Activated CD8-positive, alpha-beta T cell treated with anti-CD3 and anti-CD28 coated beads for 36 hours (primary cell): Measurements from ENCODE around the gene NTMT1. TPM values are rescaled to one million over a fixed set of nuclear protein-coding genes. Genes with fewer than 3 reads are reported as not detected.
A peak's percentile ranks its signal among the peaks of the same experiment; 100 is the strongest.
"Not testable (repeated sequence)": the region's sequence is repeated elsewhere in the genome, so short reads cannot be mapped to it uniquely, and the experiment has no call there.

ENCODE experiments used
- ATAC-seq: fragments of 200-7000 bp; cut with Tn5 transposase; one replicate; pipeline ENCODE4 v1.10.0; 2021; ENCODE audit warnings: mild to moderate bottlenecking, moderate library complexity
- CTCF ChIA-PET: fragments of 350-600 bp; sonication (Branson Sonifier 250); formaldehyde crosslinking; loops from one replicate; lab custom pipeline; 2021; ENCODE audit warnings: antibody characterized with exemption; lab: Charles Lee
- POLR2A ChIA-PET: fragments of 350-600 bp; sonication (Branson Sonifier 250); formaldehyde crosslinking; loops from one replicate; lab custom pipeline; 2021; ENCODE audit warnings: antibody characterized with exemption; lab: Charles Lee
- DNase-seq: peaks from one replicate; pipeline ENCODE4 v3.0.0-alpha.2; 2020
- H3K27ac Mint-ChIP-seq: one replicate; pipeline ENCODE4 v1.8.0; 2021; ENCODE audit warnings: mild to moderate bottlenecking, mixed read lengths
- H3K27me3 Mint-ChIP-seq: one replicate; pipeline ENCODE4 v1.8.0; 2021; ENCODE audit warnings: mixed read lengths
- H3K36me3 Mint-ChIP-seq: one replicate; pipeline ENCODE4 v1.8.0; 2021; ENCODE audit warnings: low read depth, mixed read lengths
- H3K4me1 Mint-ChIP-seq: one replicate; pipeline ENCODE4 v1.8.0; 2021; ENCODE audit warnings: low read depth, mixed read lengths
- H3K4me3 Mint-ChIP-seq: one replicate; pipeline ENCODE4 v1.8.0; 2021; ENCODE audit warnings: mild to moderate bottlenecking, moderate library complexity, mixed read lengths
- H3K9me3 Mint-ChIP-seq: one replicate; pipeline ENCODE4 v1.8.0; 2021; ENCODE audit warnings: mixed read lengths
- intact Hi-C: fragments of 100-400 bp; cut with micrococcal nuclease; formaldehyde crosslinking; loops from one replicate; pipeline ENCODE4 v1.10.0; 2022
- total RNA-seq, 2 experiments: library from RNA; stranded (reverse); gene quantifications; one replicate each; pipeline ENCODE4 v1.2.3, GENCODE V29; 2021
- TF ChIP-seq, protein P1 (sequence below): fragments of 200-600 bp; IDR thresholded peaks from one replicate; pipeline ENCODE4 v1.8.0; 2022; ENCODE audit warnings: antibody characterized with exemption, mild to moderate bottlenecking

The NTMT1 gene
- total RNA-seq, 2 experiments from 2014 or later, result 69.5 to 74.4 TPM

- Mint-ChIP-seq H3K36me3 (no peaks in the 10 kb centered on the region), H3K4me1 (peaks cover 16% of the 10 kb centered on the region), H3K9me3 (no peaks in the 10 kb centered on the region), H3K4me3 (no peak overlapping the region), H3K27ac (no peak overlapping the region), H3K27me3 (no peaks in the 10 kb centered on the region)
- ChIA-PET CTCF (interaction anchor here (0.6 kb wide), 1 partner anchor 19 kb away, joined by 3 read pairs; no protein-coding TSS in a partner anchor), POLR2A (interaction anchor here (0.6 to 1.1 kb wide), 2 partner anchors 22 to 64 kb away, joined by 3 to 5 read pairs; no protein-coding TSS in a partner anchor)
- ATAC-seq, result no peak
- intact Hi-C loops, result no loop called here
- no peak for DNase-seq
- TF ChIP-seq, protein P1, sequence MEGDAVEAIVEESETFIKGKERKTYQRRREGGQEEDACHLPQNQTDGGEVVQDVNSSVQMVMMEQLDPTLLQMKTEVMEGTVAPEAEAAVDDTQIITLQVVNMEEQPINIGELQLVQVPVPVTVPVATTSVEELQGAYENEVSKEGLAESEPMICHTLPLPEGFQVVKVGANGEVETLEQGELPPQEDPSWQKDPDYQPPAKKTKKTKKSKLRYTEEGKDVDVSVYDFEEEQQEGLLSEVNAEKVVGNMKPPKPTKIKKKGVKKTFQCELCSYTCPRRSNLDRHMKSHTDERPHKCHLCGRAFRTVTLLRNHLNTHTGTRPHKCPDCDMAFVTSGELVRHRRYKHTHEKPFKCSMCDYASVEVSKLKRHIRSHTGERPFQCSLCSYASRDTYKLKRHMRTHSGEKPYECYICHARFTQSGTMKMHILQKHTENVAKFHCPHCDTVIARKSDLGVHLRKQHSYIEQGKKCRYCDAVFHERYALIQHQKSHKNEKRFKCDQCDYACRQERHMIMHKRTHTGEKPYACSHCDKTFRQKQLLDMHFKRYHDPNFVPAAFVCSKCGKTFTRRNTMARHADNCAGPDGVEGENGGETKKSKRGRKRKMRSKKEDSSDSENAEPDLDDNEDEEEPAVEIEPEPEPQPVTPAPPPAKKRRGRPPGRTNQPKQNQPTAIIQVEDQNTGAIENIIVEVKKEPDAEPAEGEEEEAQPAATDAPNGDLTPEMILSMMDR, result no peak
Measured at GRCh38 chr9:129591916-129592315, 34.0 kb upstream of the NTMT1 start.

GRCh38 chr9:129592790-129593189 lies 33.2 kb upstream of the NTMT1 start:
- H3K4me3 Mint-ChIP-seq, H3K27me3 Mint-ChIP-seq, DNase-seq, H3K36me3 Mint-ChIP-seq, H3K4me1 Mint-ChIP-seq, ATAC-seq, H3K9me3 Mint-ChIP-seq, intact Hi-C loops, H3K27ac Mint-ChIP-seq: not testable (repeated sequence)
- POLR2A ChIA-PET, result interaction anchor here (1.1 kb wide), 1 partner anchor 22 kb away, joined by 3 read pairs; no protein-coding TSS in a partner anchor
- CTCF ChIA-PET, result interaction anchor here (1.1 to 1.6 kb wide), 2 partner anchors 18 to 450 kb away, joined by 3 to 4 read pairs; no protein-coding TSS in a partner anchor

DNA sequence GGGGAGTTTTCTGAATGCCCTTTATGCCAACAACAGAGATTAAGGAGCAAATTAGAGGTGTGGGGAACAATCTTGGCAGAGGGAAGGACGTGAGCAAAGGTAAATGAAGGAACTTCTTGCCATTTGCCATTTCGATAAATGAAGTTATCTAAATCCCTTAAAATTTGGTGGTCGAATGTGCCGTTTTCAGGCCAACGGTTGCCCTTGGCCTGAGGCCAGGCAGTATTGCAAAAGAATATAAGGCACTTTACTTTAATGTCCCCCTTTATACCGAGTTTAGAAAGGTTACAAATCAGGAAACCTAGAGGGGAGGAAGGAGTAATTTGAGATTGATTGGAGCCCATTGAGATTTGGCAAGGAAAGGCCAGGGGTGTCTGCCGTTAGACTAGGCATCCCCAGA lies 31.3 kb upstream of the NTMT1 start:
- no peak for DNase-seq
- Mint-ChIP-seq H3K27me3 (peaks cover 3% of the 10 kb centered on the region), H3K9me3 (no peaks in the 10 kb centered on the region), H3K4me3 (no peak overlapping the region), H3K4me1 (peaks cover 14% of the 10 kb centered on the region), H3K27ac (no peak overlapping the region), H3K36me3 (no peaks in the 10 kb centered on the region)
- CTCF ChIA-PET, result no interaction called here
- TF ChIP-seq, protein P1, result no peak
- ATAC-seq, result no peak
- POLR2A ChIA-PET, result no interaction called here
- intact Hi-C loops, result no loop called here

GRCh38 chr9:129595311-129595741 lies 30.6 kb upstream of the NTMT1 start:
- ChIA-PET POLR2A (interaction anchor here (0.6 to 1.1 kb wide), 2 partner anchors 43 to 417 kb away, joined by 3 read pairs; partner anchors contain the start of gene IER5L), CTCF (interaction anchor here (1.5 to 2.0 kb wide), 2 partner anchors 29 to 452 kb away, joined by 4 to 10 read pairs; no protein-coding TSS in a partner anchor)
- no peaks in the 10 kb centered on the region for H3K9me3 Mint-ChIP-seq
- no peak overlapping the region for H3K4me3 Mint-ChIP-seq
- DNase-seq (no peak), ATAC-seq (no peak)
- intact Hi-C loops, result no loop called here
- TF ChIP-seq, protein P1, result no peak
- peaks cover 3% of the 10 kb centered on the region for H3K27me3 Mint-ChIP-seq
- no peak overlapping the region for H3K27ac Mint-ChIP-seq
- no peaks in the 10 kb centered on the region for H3K36me3 Mint-ChIP-seq
- H3K4me1 Mint-ChIP-seq, result peaks cover 14% of the 10 kb centered on the region

DNA sequence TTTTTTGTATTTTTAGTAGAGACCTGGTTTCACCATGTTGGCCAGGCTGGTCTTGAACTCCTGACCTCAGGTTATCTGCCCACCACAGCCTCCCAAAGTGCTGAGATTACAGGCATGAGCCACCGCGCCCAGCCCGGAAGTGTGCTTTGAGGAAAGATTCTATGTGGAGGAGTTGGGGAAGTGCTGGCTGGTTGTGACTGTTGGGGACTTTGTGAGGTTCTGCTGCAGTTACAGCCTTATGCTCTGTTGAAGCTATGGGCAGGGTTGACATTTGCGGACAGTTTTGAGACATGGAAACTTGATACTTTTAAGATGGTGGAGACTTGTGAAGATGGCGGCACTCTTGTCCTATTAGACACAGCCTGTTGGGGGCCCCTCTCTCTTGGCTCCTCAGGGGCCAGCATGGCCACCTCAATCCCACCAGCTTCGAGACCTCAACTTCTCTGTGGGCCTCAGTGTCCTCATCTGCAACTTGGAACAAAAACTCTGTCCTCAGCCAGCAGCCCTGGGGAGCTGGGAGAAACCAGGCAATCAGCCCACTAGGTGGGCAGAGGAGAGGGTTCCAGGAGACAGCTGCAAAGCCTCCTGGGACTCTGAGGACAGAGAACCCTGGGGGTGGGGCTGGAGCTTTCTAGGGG lies 29.9 kb upstream of the NTMT1 start:
- Mint-ChIP-seq H3K36me3 (no peaks in the 10 kb centered on the region), H3K27me3 (peaks cover 3% of the 10 kb centered on the region), H3K4me1 (peaks cover 14% of the 10 kb centered on the region), H3K27ac (no peak overlapping the region), H3K4me3 (no peak overlapping the region), H3K9me3 (no peaks in the 10 kb centered on the region)
- POLR2A ChIA-PET, result interaction anchor here (0.6 to 1.4 kb wide), 4 partner anchors 9 to 418 kb away, joined by 3 to 6 read pairs (median 3); partner anchors contain the start of gene IER5L
- ATAC-seq (no peak), DNase-seq (peak; percentile 34)
- TF ChIP-seq, protein P1, result no peak
- intact Hi-C loops, result no loop called here
- CTCF ChIA-PET, result interaction anchor here (1.0 to 2.0 kb wide), 5 partner anchors 12 to 457 kb away, joined by 3 to 10 read pairs (median 4); no protein-coding TSS in a partner anchor
